ACC112 (cell line): ENCODE data around the gene CRYM.

Source experiments
- H2AFZ ChIP-seq: fragments of 200-600 bp; sonication (generic); one replicate; pipeline ENCODE4 v1.6.0; 2017; ENCODE audit warnings: antibody characterized with exemption, low read length; ENCODE audit not compliant: unreplicated experiment
- H3K27ac ChIP-seq: fragments of 200-600 bp; sonication (generic); 2 replicates; pipeline ENCODE4 v1.5.1; 2014; ENCODE audit warnings: low read depth, mild to moderate bottlenecking, antibody characterized with exemption, low read length, moderate library complexity
- H3K27me3 ChIP-seq: fragments of 200-600 bp; sonication (generic); 2 replicates; pipeline ENCODE4 v1.6.1; 2014; ENCODE audit warnings: mild to moderate bottlenecking, antibody characterized with exemption, low read length, moderate library complexity, mixed read lengths; ENCODE audit not compliant: insufficient read depth
- H3K36me3 ChIP-seq: fragments of 200-600 bp; sonication (generic); 2 replicates; pipeline ENCODE4 v1.6.1; 2016; ENCODE audit warnings: mild to moderate bottlenecking, antibody characterized with exemption, low read length, moderate library complexity, mixed read lengths; ENCODE audit not compliant: insufficient read depth
- H3K4me1 ChIP-seq: fragments of 200-600 bp; sonication (generic); one replicate; pipeline ENCODE4 v1.6.1; 2016; ENCODE audit warnings: low read length, mixed read lengths; ENCODE audit not compliant: insufficient read depth, unreplicated experiment, control insufficient read depth
- H3K4me3 ChIP-seq: fragments of 200-600 bp; sonication (generic); 2 replicates; pipeline ENCODE4 v1.5.1; 2014; ENCODE audit warnings: mild to moderate bottlenecking, low read depth, low read length
- H3K79me2 ChIP-seq: fragments of 200-600 bp; sonication (generic); one replicate; pipeline ENCODE4 v1.6.0; 2016; ENCODE audit warnings: low read length; ENCODE audit not compliant: control insufficient read depth, unreplicated experiment, insufficient read depth

The CRYM gene

DNA sequence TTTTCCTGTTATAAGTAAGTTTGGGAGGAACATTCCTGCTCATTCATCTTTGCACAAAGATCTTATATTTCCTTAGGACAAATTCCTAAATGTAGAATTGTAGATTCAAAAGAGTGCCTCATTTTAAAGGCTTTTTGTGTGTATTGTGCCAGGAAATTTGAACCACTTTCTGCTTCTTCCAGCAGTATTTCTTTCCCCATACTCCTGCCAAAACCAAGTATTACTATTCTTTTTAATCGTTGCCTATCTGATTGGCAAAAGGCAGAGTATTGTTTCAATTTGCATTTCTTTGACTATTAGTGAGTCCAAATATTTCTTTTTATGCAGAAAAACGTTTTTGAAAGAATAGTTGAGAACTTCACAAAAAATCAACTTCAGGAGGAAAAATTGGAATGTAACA lies 35.3 kb downstream of the CRYM start:
- no peak overlapping the region for H3K27ac ChIP-seq
- H3K79me2 ChIP-seq = no peaks in the 10 kb centered on the region
- no peak overlapping the region for H2AFZ ChIP-seq
- no peak overlapping the region for H3K4me3 ChIP-seq
- peaks cover 59% of the 10 kb centered on the region for H3K27me3 ChIP-seq
- H3K36me3 ChIP-seq = no peaks in the 10 kb centered on the region
- H3K4me1 ChIP-seq = no peaks in the 10 kb centered on the region

DNA sequence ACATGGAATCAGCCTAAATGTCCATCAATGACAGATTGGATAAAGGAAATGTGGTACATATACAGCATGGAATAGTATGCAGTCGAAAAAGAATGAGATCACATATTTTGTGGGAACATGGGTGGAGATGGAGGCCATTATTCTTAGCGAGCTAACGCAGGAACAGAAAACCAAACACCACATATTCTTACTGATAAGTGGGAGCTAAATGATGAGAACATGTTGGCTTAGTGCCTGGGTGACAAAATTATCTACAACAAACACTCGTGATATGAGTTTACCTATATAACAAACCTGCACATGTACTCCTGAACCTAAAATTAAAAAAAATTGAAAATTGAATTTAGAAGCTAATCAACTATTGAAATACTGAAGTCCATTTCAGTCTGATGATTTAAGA lies 38.4 kb downstream of the CRYM start:
- Histone ChIP-seq H2AFZ (no peak overlapping the region), H3K4me3 (no peak overlapping the region), H3K27ac (no peak overlapping the region), H3K36me3 (no peaks in the 10 kb centered on the region), H3K4me1 (no peaks in the 10 kb centered on the region), H3K79me2 (no peaks in the 10 kb centered on the region), H3K27me3 (peaks cover 63% of the 10 kb centered on the region)

DNA sequence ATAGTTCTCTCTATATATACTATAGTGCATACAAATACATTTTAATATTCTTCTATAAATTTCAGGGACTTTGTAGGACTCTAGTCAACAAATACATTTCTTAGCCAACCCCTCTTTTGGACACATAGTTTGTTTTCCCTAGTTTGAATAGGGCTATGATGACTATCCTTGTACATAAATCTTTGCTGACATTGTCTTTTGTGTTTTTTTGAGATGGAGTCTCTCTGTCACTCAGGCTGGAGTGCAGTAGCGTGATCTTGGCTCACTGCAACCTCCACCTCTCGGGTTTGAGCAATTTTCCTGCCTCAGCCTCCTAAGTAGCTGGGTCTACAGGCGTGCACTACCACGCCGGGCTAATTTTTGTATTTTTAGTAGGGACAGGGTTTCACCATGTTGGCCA lies 41.3 kb downstream of the CRYM start:
- Histone ChIP-seq H2AFZ (no peak overlapping the region), H3K36me3 (no peaks in the 10 kb centered on the region), H3K4me1 (no peaks in the 10 kb centered on the region), H3K79me2 (no peaks in the 10 kb centered on the region), H3K4me3 (no peak overlapping the region), H3K27ac (no peak overlapping the region), H3K27me3 (peaks cover 67% of the 10 kb centered on the region)

DNA sequence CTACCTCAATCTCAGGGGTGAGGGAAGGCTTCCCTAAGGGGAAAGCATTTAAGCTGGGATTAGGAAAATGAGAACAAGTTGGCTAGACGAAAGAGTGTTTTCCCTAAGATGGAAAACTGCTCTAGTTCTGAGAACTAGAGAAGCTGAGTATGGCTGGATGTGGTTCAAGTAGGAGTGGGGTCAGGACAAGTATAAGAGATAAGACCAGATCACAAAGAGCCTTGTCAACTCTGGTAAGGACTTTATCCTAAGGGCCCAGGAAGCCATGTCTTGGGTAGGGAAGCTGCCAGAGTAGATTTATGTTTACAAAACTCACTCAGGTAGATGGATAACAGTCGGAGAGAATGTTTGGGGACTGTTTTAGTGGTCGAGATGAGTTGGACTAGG lies 42.9 kb downstream of the CRYM start:
- Histone ChIP-seq H2AFZ (no peak overlapping the region), H3K79me2 (no peaks in the 10 kb centered on the region), H3K4me1 (no peaks in the 10 kb centered on the region), H3K27ac (no peak overlapping the region), H3K4me3 (no peak overlapping the region), H3K27me3 (peaks cover 83% of the 10 kb centered on the region), H3K36me3 (no peaks in the 10 kb centered on the region)

DNA sequence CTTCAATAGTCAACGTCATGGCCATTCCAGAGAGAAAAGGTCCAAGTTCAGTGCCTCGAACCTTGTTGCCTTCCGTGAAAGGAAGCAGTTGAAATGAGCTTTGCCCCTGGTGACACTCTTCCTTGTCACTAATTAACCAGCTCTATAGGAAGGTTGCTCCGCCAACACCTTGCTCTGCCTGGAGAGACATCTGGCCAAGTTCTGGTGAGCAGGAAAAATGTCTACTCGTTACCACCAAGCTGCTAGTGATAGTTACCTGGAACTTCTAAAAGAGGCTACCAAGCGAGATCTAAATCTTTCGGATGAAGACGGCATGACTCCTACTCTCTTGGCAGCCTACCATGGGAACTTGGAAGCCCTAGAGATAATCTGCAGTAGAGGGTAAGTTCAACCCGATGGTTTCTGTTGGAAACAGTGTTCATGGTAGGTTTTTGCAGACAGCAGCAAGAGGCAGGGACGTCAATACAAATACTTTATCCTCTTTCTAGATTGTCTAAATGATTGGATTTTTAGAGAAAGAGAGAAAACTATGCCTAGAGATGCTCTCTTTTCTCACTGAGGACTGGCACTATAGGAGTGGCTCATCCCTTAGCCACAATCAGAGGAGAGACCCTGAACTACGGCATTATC lies 44.5 kb downstream of the CRYM start, which contains the start of gene ANKS4B:
Gene ANKS4B (plus strand): TSS at position 179 of the 630 bp plus-strand sequence. CDS start 39 bp downstream, at position 218.
- Histone ChIP-seq H3K27ac (no peak within 1 kb of the TSS), H3K79me2 (no peaks in the 10 kb centered on the region), H3K4me3 (no peak within 1 kb of the TSS), H3K36me3 (no peaks in the 10 kb centered on the region), H3K27me3 (peaks cover 87% of the 10 kb centered on the region), H2AFZ (no peak within 1 kb of the TSS), H3K4me1 (no peaks in the 10 kb centered on the region)

DNA sequence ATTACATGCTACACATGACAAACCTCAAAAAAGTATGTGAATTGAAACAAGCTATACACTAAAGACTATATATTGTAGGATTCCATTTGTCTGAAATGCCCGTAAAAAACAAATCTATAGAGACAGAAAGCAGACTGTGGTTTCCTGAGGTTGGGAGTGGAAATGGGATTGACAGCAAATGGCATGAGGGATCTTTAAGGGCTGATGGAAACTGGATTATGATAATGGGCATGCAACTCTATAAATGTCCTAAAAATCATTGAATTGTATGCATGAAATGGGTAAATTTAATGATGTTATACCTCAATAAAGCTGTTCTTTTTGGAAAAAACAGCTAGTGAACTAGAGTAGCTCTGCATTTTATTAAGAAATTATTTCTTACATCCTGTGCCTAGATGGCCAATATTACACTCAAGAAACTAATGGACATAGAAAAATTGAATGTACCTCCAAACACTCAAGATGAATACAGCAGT lies 45.0 kb downstream of the CRYM start:
- H3K79me2 ChIP-seq = no peaks in the 10 kb centered on the region
- H3K27me3 ChIP-seq = peaks cover 91% of the 10 kb centered on the region
- H3K4me3 ChIP-seq = no peak overlapping the region
- H3K4me1 ChIP-seq = no peaks in the 10 kb centered on the region
- H3K27ac ChIP-seq = no peak overlapping the region
- H3K36me3 ChIP-seq = no peaks in the 10 kb centered on the region
- H2AFZ ChIP-seq = no peak overlapping the region

DNA sequence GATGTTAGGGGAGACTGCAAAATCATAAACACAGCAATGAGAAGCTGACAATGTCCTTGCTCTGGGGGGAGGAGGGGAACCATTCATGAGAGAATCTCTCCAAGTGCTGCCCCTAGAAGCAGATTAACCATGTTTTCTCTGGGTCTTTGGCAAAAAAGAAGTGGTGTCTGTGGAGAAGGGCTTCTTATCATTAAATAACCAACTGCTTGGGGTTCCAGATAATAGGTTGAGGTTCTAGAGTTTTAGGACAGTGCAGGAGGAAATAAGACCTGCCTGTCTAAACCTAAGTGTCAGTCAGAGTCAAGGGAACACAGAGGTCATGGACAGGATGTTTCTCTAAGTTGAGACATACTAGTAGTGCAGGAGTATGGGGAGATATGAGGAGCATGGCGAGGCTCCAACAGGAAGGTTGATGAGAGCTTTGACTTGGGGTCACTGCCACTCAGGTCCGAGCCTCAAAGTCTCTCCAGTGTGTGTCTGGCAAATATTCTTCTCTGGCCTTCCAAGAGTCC lies 49.7 kb downstream of the CRYM start:
- Histone ChIP-seq H2AFZ (no peak overlapping the region), H3K27me3 (peaks cover 96% of the 10 kb centered on the region), H3K4me3 (no peak overlapping the region), H3K36me3 (no peaks in the 10 kb centered on the region), H3K79me2 (no peaks in the 10 kb centered on the region), H3K4me1 (no peaks in the 10 kb centered on the region), H3K27ac (no peak overlapping the region)

DNA sequence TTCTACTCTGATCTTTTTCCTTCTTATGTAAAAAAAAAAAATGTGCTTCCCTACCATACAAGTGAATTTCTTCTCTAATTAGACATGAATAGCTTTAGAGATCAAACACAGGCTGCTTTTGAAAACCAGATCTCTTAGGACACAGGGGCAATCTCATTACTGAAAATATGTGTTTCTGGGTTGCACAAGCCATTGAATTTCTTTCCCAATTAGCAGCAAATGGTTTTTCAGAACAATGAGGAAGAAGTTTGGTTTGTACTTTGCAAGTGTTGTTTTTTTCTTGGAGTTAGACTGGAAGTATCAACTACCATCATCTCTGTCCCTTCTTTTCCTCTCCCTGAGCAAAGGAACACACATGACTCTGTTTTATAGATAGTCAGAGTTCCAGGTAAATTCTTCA lies 50.2 kb downstream of the CRYM start:
- Histone ChIP-seq H3K4me1 (no peaks in the 10 kb centered on the region), H3K27me3 (peaks cover 93% of the 10 kb centered on the region), H3K36me3 (no peaks in the 10 kb centered on the region), H3K27ac (no peak overlapping the region), H2AFZ (no peak overlapping the region), H3K4me3 (no peak overlapping the region), H3K79me2 (no peaks in the 10 kb centered on the region)

DNA sequence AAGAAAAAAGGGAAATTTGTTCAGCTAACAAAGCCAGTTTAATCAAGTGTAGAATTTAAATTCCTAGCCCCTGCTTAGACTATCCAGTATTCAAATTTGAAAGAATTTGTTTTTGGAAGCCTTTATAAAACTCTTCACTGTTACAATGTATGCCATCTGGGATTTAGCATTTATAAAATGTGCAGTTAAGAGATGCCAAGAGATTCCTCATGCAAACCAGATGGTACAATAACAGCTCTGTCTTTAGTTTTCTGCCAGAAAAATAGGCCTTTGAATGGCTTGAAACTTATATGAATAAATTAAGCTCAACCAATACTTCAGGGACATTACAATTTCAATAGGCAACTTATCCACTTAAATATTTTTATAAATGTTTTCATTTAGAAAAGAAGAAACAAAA lies 51.3 kb downstream of the CRYM start:
- no peak overlapping the region for H3K27ac ChIP-seq
- H3K4me1 ChIP-seq = no peaks in the 10 kb centered on the region
- H3K27me3 ChIP-seq = peaks cover 88% of the 10 kb centered on the region
- no peaks in the 10 kb centered on the region for H3K36me3 ChIP-seq
- H2AFZ ChIP-seq = no peak overlapping the region
- H3K79me2 ChIP-seq = no peaks in the 10 kb centered on the region
- H3K4me3 ChIP-seq = no peak overlapping the region

DNA sequence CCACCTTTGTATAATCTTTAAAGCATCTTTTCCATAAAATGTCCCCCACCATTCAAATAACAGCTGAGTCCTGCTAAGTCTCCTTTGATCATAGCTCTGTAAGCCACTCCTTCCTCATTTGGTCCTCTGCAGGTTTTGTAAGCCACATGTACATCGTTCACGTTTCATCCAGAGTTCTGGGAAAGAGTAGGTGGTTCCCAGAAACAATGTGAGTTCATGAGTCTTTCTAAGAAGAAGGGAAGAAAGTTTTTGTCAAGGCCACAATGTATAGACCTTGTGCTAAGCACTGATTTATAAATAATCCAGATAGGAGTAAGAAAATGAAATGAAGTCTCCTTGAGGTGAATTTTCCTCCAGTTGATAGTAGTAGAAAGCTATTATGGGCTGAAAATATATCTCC lies 53.3 kb downstream of the CRYM start:
- Histone ChIP-seq H3K27ac (no peak overlapping the region), H3K4me1 (no peaks in the 10 kb centered on the region), H3K27me3 (peaks cover 85% of the 10 kb centered on the region), H3K4me3 (no peak overlapping the region), H3K36me3 (no peaks in the 10 kb centered on the region), H3K79me2 (no peaks in the 10 kb centered on the region), H2AFZ (no peak overlapping the region)

DNA sequence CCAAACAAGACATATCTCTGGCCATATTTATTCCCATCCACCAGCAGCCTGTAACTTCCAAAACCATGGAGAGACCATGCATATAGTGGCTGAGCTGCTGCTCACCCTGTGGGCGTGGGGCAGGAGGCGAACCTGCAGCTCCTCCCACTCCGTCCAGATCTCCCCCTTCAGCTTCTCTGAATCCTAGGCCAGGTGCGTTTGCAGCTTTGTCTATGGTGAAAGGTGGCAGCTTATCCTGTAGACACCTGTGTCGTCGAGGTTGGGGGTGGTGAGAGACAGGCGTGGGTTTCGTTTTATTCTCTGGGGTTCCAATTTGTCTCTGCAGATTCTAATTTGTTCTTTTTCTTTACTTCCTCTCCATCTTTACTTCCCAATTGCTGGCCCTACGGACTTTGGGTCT lies 54.3 kb downstream of the CRYM start:
- Histone ChIP-seq H3K79me2 (no peaks in the 10 kb centered on the region), H3K27me3 (peaks cover 81% of the 10 kb centered on the region), H3K27ac (no peak overlapping the region), H2AFZ (no peak overlapping the region), H3K36me3 (no peaks in the 10 kb centered on the region), H3K4me1 (no peaks in the 10 kb centered on the region), H3K4me3 (no peak overlapping the region)
